GM23338 (cell line): ENCODE results near the gene SRGAP1. TPM values are rescaled to one million over a fixed set of nuclear protein-coding genes. Genes with fewer than 3 reads are reported as not detected.

ENCODE experiments used
- ATAC-seq: fragments of 200-7000 bp; cut with Tn5 transposase; 3 replicates; pipeline ENCODE4 v1.9.1; 2020
- DNase-seq: peaks from one replicate; pipeline ENCODE4 v3.0.0-alpha.2; 2015; ENCODE audit warnings: low spot score
- H2AFZ ChIP-seq: fragments of 200-600 bp; sonication (generic); 2 replicates; pipeline ENCODE4 v1.8.0; 2016; ENCODE audit warnings: antibody characterized with exemption, mild to moderate bottlenecking, moderate library complexity
- H3F3A ChIP-seq: fragments of 200-600 bp; sonication (generic); replicated peaks from 2 replicates; pipeline ENCODE4 v1.8.0; 2017; ENCODE audit warnings: antibody characterized with exemption, mixed run types, low read depth
- H3K27ac ChIP-seq: fragments of 200-600 bp; sonication (generic); 2 replicates; pipeline ENCODE4 v1.6.1; 2016; ENCODE audit warnings: low read depth
- H3K27me3 ChIP-seq: fragments of 200-600 bp; sonication (generic); 2 replicates; pipeline ENCODE4 v1.8.0; 2016; ENCODE audit warnings: mild to moderate bottlenecking, mixed run types, moderate library complexity; ENCODE audit not compliant: insufficient read depth
- H3K36me3 ChIP-seq: fragments of 200-600 bp; sonication (generic); 2 replicates; pipeline ENCODE4 v1.8.0; 2016; ENCODE audit warnings: mild to moderate bottlenecking; ENCODE audit not compliant: insufficient read depth
- H3K4me1 ChIP-seq: fragments of 200-600 bp; sonication (generic); 2 replicates; pipeline ENCODE4 v1.8.0; 2016; ENCODE audit warnings: mild to moderate bottlenecking, moderate library complexity; ENCODE audit not compliant: insufficient read depth
- H3K4me2 ChIP-seq: fragments of 200-600 bp; sonication (generic); 2 replicates; pipeline ENCODE4 v1.7.1; 2017; ENCODE audit warnings: mixed run types
- H3K4me3 ChIP-seq: fragments of 200-600 bp; sonication (generic); 2 replicates; pipeline ENCODE4 v1.6.1; 2016; ENCODE audit warnings: mixed run types
- H3K79me2 ChIP-seq: fragments of 200-600 bp; sonication (generic); replicated peaks from 2 replicates; pipeline ENCODE4 v1.8.0; 2017; ENCODE audit warnings: mild to moderate bottlenecking; ENCODE audit not compliant: insufficient read depth
- H3K9me2 ChIP-seq: fragments of 200-600 bp; sonication (generic); 2 replicates; pipeline ENCODE4 v1.8.0; 2017; ENCODE audit not compliant: insufficient read depth
- H4K20me1 ChIP-seq: fragments of 200-600 bp; sonication (generic); replicated peaks from 2 replicates; pipeline ENCODE4 v1.8.0; 2017; ENCODE audit warnings: mild to moderate bottlenecking; ENCODE audit not compliant: insufficient read depth
- H3K27ac Mint-ChIP-seq: 2 replicates; pipeline ENCODE4 v1.8.0; 2020; ENCODE audit warnings: inconsistent platforms, mild to moderate bottlenecking, moderate library complexity, mixed read lengths
- H3K27me3 Mint-ChIP-seq: 3 replicates; pipeline ENCODE4 v1.8.0; 2022; ENCODE audit warnings: low read depth, mild to moderate bottlenecking, moderate library complexity, mixed read lengths, inconsistent platforms; ENCODE audit not compliant: insufficient read depth, poor library complexity
- H3K36me3 Mint-ChIP-seq: 3 replicates; pipeline ENCODE4 v1.8.0; 2021; ENCODE audit warnings: low read depth, mild to moderate bottlenecking, inconsistent platforms, moderate library complexity, mixed read lengths
- H3K4me1 Mint-ChIP-seq: 3 replicates; pipeline ENCODE4 v1.8.0; 2020; ENCODE audit warnings: mild to moderate bottlenecking, inconsistent platforms, mixed read lengths
- H3K4me3 Mint-ChIP-seq: 3 replicates; pipeline ENCODE4 v1.8.0; 2021; ENCODE audit warnings: moderate library complexity, mild to moderate bottlenecking, inconsistent platforms, mixed read lengths
- H3K9me3 Mint-ChIP-seq: 3 replicates; pipeline ENCODE4 v1.8.0; 2020; ENCODE audit warnings: moderate library complexity, mild to moderate bottlenecking, inconsistent platforms, mixed read lengths
- CREB1 ChIP-seq: fragments of 250-450 bp; sonication (Bioruptor Pico); IDR thresholded peaks from 2 replicates; pipeline ENCODE4 v1.5.0; 2020; ENCODE audit warnings: low read depth, mild to moderate bottlenecking, moderate library complexity
- CTCF ChIP-seq, 2 experiments: fragments of 200-600 bp in 1 of 2; sonication (generic) in 1 of 2; conservative IDR thresholded peaks; 2 replicates each; pipeline versions ENCODE4 v1.5.1 to v1.6.1; 2016 to 2017; ENCODE audit warnings: antibody characterized with exemption in 2 of 2, low read depth in 2 of 2, mild to moderate bottlenecking in 2 of 2, moderate library complexity in 1 of 2
- ETS1 ChIP-seq: IDR thresholded peaks from 2 replicates; pipeline ENCODE4 v1.6.1; 2016; ENCODE audit warnings: antibody characterized with exemption
- EZH2 ChIP-seq: fragments of 200-600 bp; sonication (generic); IDR thresholded peaks from one replicate; pipeline ENCODE4 v1.8.0; 2017; ENCODE audit warnings: antibody characterized with exemption, mild to moderate bottlenecking, low read depth; ENCODE audit not compliant: unreplicated experiment
- EZH2phosphoT487 ChIP-seq: fragments of 200-600 bp; sonication (generic); IDR thresholded peaks from one replicate; pipeline ENCODE4 v1.8.1; 2018; ENCODE audit warnings: antibody characterized with exemption; ENCODE audit not compliant: unreplicated experiment
- JUNB ChIP-seq: IDR thresholded peaks from one replicate; pipeline ENCODE4 v1.6.1; 2016; ENCODE audit warnings: antibody characterized with exemption; ENCODE audit not compliant: unreplicated experiment
- POLR2AphosphoS5 ChIP-seq: IDR thresholded peaks from 2 replicates; pipeline ENCODE4 v1.6.1; 2016; ENCODE audit warnings: antibody characterized with exemption, low read depth
- REST ChIP-seq: IDR thresholded peaks from one replicate; pipeline ENCODE4 v1.6.1; 2018; ENCODE audit warnings: antibody characterized with exemption; ENCODE audit not compliant: unreplicated experiment
- STAT1 ChIP-seq: IDR thresholded peaks from one replicate; pipeline ENCODE4 v1.6.1; 2016; ENCODE audit warnings: antibody characterized with exemption; ENCODE audit not compliant: unreplicated experiment
- ZNF114 ChIP-seq: fragments of 250-450 bp; sonication (Bioruptor Pico); IDR thresholded peaks from 2 replicates; pipeline ENCODE4 v1.5.0; 2020; ENCODE audit warnings: mild to moderate bottlenecking, moderate library complexity
- ZNF331 ChIP-seq: fragments of 250-450 bp; sonication (Bioruptor Pico); IDR thresholded peaks from 2 replicates; pipeline ENCODE4 v1.5.0; 2020; ENCODE audit warnings: low read depth, mild to moderate bottlenecking, moderate library complexity
- polyA plus RNA-seq: library from polyadenylated mRNA; unstranded; fragments of >200 nt; fragmentation: Nextera tagmentation; extraction: Ambion mirVana; gene quantifications from 2 replicates; pipeline ENCODE4 v1.2.1, GENCODE V29; 2016
- total RNA-seq: library from RNA; depleted of rRNA; stranded (reverse); fragments of >200 nt; shearing (Covaris generic); gene quantifications from 2 replicates; pipeline ENCODE4 v1.2.3, GENCODE V29; 2014

Gene SRGAP1
- total and polyA plus RNA-seq, 2 experiments from 2014 or later: 6.1 to 8.1 TPM

DNA sequence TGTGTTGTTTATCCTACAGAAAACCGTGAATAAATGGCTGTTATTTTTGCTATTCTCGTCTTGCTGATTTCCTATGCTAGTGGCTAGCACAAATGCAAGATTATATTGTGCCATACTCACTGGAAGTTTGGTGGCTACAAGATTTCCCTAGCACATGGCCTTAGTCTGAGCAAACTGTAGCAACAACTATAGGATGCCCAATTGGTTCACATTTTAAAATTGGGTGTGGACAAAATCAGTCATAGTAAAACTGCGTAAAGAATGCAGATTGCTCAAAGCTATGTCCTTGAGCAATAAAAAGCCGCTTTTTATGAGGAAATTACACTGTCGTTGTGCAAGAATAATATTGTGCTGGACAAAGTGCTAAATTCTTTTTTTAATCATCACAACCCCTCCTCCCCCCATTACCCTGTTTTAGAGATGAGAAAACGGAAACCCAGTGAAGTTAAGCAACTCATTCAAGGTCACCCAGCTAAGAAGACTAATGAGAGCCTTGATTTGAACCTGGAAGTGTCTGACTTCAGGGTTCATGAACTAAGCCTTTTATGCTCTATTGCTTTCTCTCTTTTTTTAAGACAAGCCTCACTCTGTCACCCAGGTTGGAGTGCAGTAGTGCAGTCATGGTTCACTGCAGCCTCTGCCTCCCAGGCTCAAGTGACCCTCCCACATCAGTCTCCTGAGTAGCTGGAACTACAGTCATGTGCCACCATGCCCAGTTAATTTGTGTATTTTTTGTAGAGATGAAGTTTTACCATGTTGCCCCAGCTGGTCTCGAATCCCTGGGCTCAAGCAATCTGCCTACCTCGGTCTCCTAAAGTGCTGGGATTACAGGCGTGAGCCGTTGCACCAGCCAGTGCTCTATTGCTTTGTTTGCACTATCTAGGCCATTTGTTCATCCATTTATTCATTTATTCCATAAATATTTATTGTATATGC lies 73.6 kb downstream of the SRGAP1 start (continued):
- TF ChIP-seq CTCF (conservative IDR thresholded peaks at IDR 0.05; ENCODE audit: low read depth in 2 of 2) (no peak), EZH2 (no peak), POLR2AphosphoS5 (no peak)

DNA sequence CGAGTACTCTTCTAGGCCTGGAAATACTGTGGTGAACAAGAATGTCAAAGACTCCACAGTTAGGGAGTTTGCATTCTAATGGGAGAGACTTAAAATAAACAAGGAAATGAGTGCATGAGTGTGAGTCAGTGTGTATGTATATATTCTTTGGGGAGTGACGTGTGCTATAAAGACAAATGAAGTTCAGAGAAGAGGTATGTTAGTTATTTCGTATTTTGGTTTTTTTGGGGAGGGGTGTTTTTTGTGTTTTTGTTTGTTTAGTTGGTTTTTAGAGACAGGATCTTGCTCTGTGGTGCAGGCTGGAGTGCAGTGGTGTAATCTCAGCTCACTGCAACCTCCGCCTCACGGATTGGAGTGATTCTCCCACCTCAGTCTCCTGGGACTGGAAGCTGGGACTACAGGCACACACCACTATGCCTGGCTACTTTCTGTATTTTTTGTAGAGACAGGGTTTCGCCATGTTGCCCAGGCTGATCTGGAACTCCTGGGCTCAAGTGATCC lies 74.3 kb downstream of the SRGAP1 start:
- no peaks in the 10 kb centered on the region for H4K20me1 ChIP-seq
- ATAC-seq (no peak), DNase-seq (no peak)
- Mint-ChIP-seq H3K27ac (peak overlapping the region; percentile 23; the same call in 1 of the 2 replicates), H3K27me3 (peaks cover 4% of the 10 kb centered on the region), H3K4me3 (no peak overlapping the region), H3K36me3 (no peaks in the 10 kb centered on the region), H3K9me3 (no peaks in the 10 kb centered on the region), H3K4me1 (peaks cover 20% of the 10 kb centered on the region)
- no peak for TF ChIP-seq REST
- no peak overlapping the region for H3K27ac ChIP-seq
- H3K36me3 ChIP-seq: no peaks in the 10 kb centered on the region
- no peak overlapping the region for H3K4me3 ChIP-seq
- peaks cover 14% of the 10 kb centered on the region for H3K4me1 ChIP-seq
- no peaks in the 10 kb centered on the region for H3F3A ChIP-seq
- peaks cover 9% of the 10 kb centered on the region for H3K9me2 ChIP-seq
- H3K27me3 ChIP-seq: no peaks in the 10 kb centered on the region
- H3K4me2 ChIP-seq: no peak overlapping the region
- H2AFZ ChIP-seq: no peak overlapping the region
- H3K79me2 ChIP-seq: no peaks in the 10 kb centered on the region; the same call in 1 of the 2 replicates

- Histone ChIP-seq H3K79me2 (no peaks in the 10 kb centered on the region; the same call in 1 of the 2 replicates), H3K9me2 (peaks cover 9% of the 10 kb centered on the region), H3K4me1 (peaks cover 14% of the 10 kb centered on the region), H3K36me3 (no peaks in the 10 kb centered on the region), H3K4me3 (no peak overlapping the region), H4K20me1 (no peaks in the 10 kb centered on the region), H3F3A (no peaks in the 10 kb centered on the region), H3K4me2 (no peak overlapping the region), H2AFZ (no peak overlapping the region), H3K27ac (no peak overlapping the region), H3K27me3 (no peaks in the 10 kb centered on the region)
- Mint-ChIP-seq H3K4me1 (peaks cover 16% of the 10 kb centered on the region), H3K27ac (no peak overlapping the region), H3K36me3 (no peaks in the 10 kb centered on the region), H3K4me3 (no peak overlapping the region), H3K9me3 (no peaks in the 10 kb centered on the region), H3K27me3 (peaks cover 4% of the 10 kb centered on the region)
- ATAC-seq (no peak), DNase-seq (no peak)
- TF ChIP-seq POLR2AphosphoS5: no peak
- TF ChIP-seq EZH2phosphoT487: no peak
- no peak for TF ChIP-seq CREB1
- TF ChIP-seq CTCF (conservative IDR thresholded peaks at IDR 0.05; ENCODE audit: low read depth in 2 of 2): no peak
- TF ChIP-seq STAT1: no peak
- TF ChIP-seq JUNB: no peak
- no peak for TF ChIP-seq ETS1
- no peak for TF ChIP-seq EZH2
- no peak for TF ChIP-seq ZNF331
- no peak for TF ChIP-seq ZNF114
Observed at GRCh38 chr12:63919756-63920155, 75.3 kb downstream of the SRGAP1 start.
